OCI-LY7 (cell line): ENCODE results near the gene MCTP2.

Experiments used
- CTCF ChIP-seq: fragments of 200-600 bp; sonication (generic); conservative IDR thresholded peaks from 2 replicates; pipeline ENCODE4 v1.5.1; 2014; ENCODE audit warnings: mild to moderate bottlenecking, antibody characterized with exemption, low read length, moderate library complexity, mixed read lengths
- EZH2phosphoT487 ChIP-seq: fragments of 200-600 bp; sonication (generic); IDR thresholded peaks from 2 replicates; pipeline ENCODE4 v1.6.1; 2018; ENCODE audit warnings: low read depth, borderline replicate concordance, mild to moderate bottlenecking, mixed run types, antibody characterized with exemption, low read length, moderate library complexity, mixed read lengths

- no peak for TF ChIP-seq CTCF
- no peak for TF ChIP-seq EZH2phosphoT487
Measured at GRCh38 chr15:94212291-94212690, 19.1 kb upstream of the MCTP2 start.
